Breast epithelium (tissue), 4 donors: ENCODE data around the gene HIBADH. TPM values are rescaled to one million over a fixed set of nuclear protein-coding genes. Genes with fewer than 3 reads are reported as not detected.

Experiments
- DNase-seq, 2 donors: peaks; one replicate each; pipeline ENCODE4 v3.0.0-alpha.2; 2019; ENCODE audit warnings: low spot score in 2 of 2
- H3K27ac ChIP-seq, 2 donors: fragments of 200-600 bp; sonication (generic) in 1 of 2; one replicate each; pipeline ENCODE4 v1.5.1; 2016 to 2019; ENCODE audit warnings: mild to moderate bottlenecking in 1 of 2
- H3K27me3 ChIP-seq, 2 donors: fragments of 200-600 bp; sonication (generic) in 1 of 2; one replicate each; pipeline versions ENCODE4 v1.5.1 to v1.6.0; 2017 to 2019; ENCODE audit warnings: control low read depth in 1 of 2, mild to moderate bottlenecking in 1 of 2
- H3K36me3 ChIP-seq: fragments of 200-600 bp; one replicate; pipeline ENCODE4 v1.5.1; 2019
- H3K4me1 ChIP-seq, 2 donors: fragments of 200-600 bp; sonication (generic); one replicate each; pipeline ENCODE4 v1.5.1; 2016 to 2019; ENCODE audit warnings: control low read depth in 1 of 2
- H3K4me3 ChIP-seq, 3 donors: fragments of 200-600 bp; sonication (generic); 1 replicate in 2 of 3; 2 replicates in 1 of 3; pipeline ENCODE4 v1.5.1; 2016 to 2019; ENCODE audit warnings: mild to moderate bottlenecking in 3 of 3, moderate library complexity in 2 of 3
- H3K9me3 ChIP-seq, 2 donors: fragments of 200-600 bp; sonication (generic) in 1 of 2; one replicate each; pipeline ENCODE4 v1.5.1; 2016 to 2019; ENCODE audit warnings: control low read depth in 1 of 2
- CTCF ChIP-seq, 3 donors: fragments of 450-650 bp; IDR thresholded peaks; one replicate each; pipeline ENCODE4 v1.5.1; 2016 to 2017; ENCODE audit warnings: antibody characterized with exemption in 3 of 3, mild to moderate bottlenecking in 3 of 3, moderate library complexity in 3 of 3
- POLR2A ChIP-seq: fragments of 450-650 bp; IDR thresholded peaks from one replicate; pipeline ENCODE4 v1.6.1; 2016; ENCODE audit warnings: antibody characterized with exemption, mild to moderate bottlenecking, moderate library complexity
- POLR2AphosphoS5 ChIP-seq, 3 donors: sonication (generic); formaldehyde crosslinking; IDR thresholded peaks; one replicate each; pipeline ENCODE4 v1.6.1; 2017; ENCODE audit warnings: antibody characterized with exemption in 3 of 3
- intact Hi-C: fragments of 100-400 bp; cut with DNase I; formaldehyde crosslinking; loops from one replicate; pipeline ENCODE4 v1.15.1; 2023; ENCODE audit warnings: low total_unique reads
- total RNA-seq, 3 donors: library from RNA; depleted of rRNA; stranded (reverse); fragments of >200 nt; gene quantifications; one replicate each; pipeline ENCODE4 v1.1.0, GENCODE V29; 2016

HIBADH gene
- total RNA-seq, 3 donors from 2014 or later: 50.5 to 80.1 (median 67.5) TPM

DNA sequence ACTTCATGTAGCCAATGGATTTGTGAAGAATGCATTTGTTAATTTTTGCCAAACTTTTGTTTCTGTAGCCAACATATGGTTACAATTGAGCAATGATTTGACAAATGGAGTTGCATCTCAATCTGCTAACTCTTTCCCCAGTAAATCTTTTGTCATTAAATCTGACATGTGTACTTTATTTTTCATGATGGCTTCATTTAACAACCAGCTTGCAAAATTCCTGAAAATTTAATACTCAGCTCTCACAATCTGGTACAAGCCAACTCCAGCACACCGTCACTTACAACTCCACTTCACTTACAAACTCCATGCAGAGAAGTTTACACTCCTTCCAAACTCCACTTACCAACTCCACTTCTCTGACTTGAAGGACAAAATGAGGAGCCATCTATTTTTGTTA lies 26.5 kb upstream of the HIBADH start:
- DNase-seq: no peak
- Histone ChIP-seq H3K36me3 (no peaks in the 10 kb centered on the region), H3K27ac (no peak overlapping the region), H3K9me3 (no peaks in the 10 kb centered on the region), H3K4me3 (no peak overlapping the region), H3K27me3 (no peaks in the 10 kb centered on the region), H3K4me1 (no peaks in the 10 kb centered on the region)
- intact Hi-C loops: no loop called here
- TF ChIP-seq POLR2AphosphoS5 (IDR thresholded peaks at IDR 0.05): no peak
- no peak for TF ChIP-seq POLR2A
- no peak for TF ChIP-seq CTCF (IDR thresholded peaks at IDR 0.05)

- TF ChIP-seq POLR2AphosphoS5 (IDR thresholded peaks at IDR 0.05): no peak
- TF ChIP-seq POLR2A: no peak
- TF ChIP-seq CTCF (IDR thresholded peaks at IDR 0.05): no peak
- no peaks in the 10 kb centered on the region for H3K36me3 ChIP-seq
- intact Hi-C loops: no loop called here
These were observed 26.0 kb upstream of the HIBADH start for GRCh38 chr7:27688646-27689045.

DNA sequence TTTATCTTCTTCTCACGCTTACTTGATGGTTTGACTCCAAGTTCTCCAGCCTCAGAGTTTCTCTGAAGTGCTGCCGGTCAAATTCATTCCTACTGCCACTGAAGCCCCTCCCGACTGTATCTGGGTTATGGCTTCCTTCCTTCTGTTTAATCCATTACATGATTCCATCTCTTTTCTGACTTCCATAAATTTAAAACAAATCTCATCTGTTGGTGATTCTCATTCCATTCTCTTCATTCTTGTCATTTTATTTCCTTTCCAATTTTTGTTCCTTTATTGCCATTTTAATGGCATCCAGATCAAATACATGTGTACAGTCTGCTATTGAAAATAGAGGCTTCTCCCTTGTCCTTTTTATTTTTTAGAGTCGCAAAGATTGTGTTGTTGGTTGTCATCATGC lies 25.4 kb upstream of the HIBADH start:
- H3K27me3 ChIP-seq: no peaks in the 10 kb centered on the region
- no peak for TF ChIP-seq POLR2A
- no peaks in the 10 kb centered on the region for H3K4me1 ChIP-seq
- no peaks in the 10 kb centered on the region for H3K9me3 ChIP-seq
- no peaks in the 10 kb centered on the region for H3K36me3 ChIP-seq
- intact Hi-C loops: no loop called here
- no peak overlapping the region for H3K27ac ChIP-seq
- DNase-seq: no peak
- no peak overlapping the region for H3K4me3 ChIP-seq

More at GRCh38 chr7:27688646-27689045, 26.0 kb upstream of the HIBADH start:
- no peak for DNase-seq
- H3K27me3 ChIP-seq: no peaks in the 10 kb centered on the region
- no peak overlapping the region for H3K4me3 ChIP-seq
- no peaks in the 10 kb centered on the region for H3K4me1 ChIP-seq
- no peak overlapping the region for H3K27ac ChIP-seq
- no peaks in the 10 kb centered on the region for H3K9me3 ChIP-seq

- intact Hi-C loops: no loop called here
- H3K9me3 ChIP-seq: no peaks in the 10 kb centered on the region
- no peaks in the 10 kb centered on the region for H3K27me3 ChIP-seq
- no peak for TF ChIP-seq CTCF (IDR thresholded peaks at IDR 0.05)
- TF ChIP-seq POLR2AphosphoS5 (IDR thresholded peaks at IDR 0.05): no peak
- H3K4me1 ChIP-seq: no peaks in the 10 kb centered on the region
- no peak overlapping the region for H3K27ac ChIP-seq
- H3K36me3 ChIP-seq: no peaks in the 10 kb centered on the region
- H3K4me3 ChIP-seq: no peak overlapping the region
- DNase-seq: no peak
These were observed 23.6 kb upstream of the HIBADH start for GRCh38 chr7:27686315-27686714.

DNA sequence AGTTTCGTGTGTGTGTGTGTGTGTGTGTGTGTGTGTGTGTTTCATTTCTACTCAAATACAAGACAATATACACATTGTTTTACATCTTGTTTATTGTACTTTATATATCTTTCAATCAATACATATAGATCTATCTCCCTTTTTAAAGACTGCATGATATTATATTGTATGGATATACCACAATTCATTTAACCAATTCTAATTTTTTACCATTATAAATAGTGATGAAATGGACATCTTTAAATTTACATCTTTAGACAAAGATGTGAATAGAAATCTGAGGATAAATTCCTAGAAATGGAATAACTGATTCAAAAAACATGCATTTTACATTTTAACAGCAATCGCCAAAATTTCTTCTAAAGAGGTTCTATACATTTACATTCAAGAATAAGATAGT lies 23.2 kb upstream of the HIBADH start:
- Histone ChIP-seq H3K9me3 (no peaks in the 10 kb centered on the region), H3K27me3 (no peaks in the 10 kb centered on the region), H3K4me1 (no peaks in the 10 kb centered on the region), H3K36me3 (no peaks in the 10 kb centered on the region), H3K27ac (no peak overlapping the region), H3K4me3 (no peak overlapping the region)
- intact Hi-C loops: no loop called here
- DNase-seq: no peak
- TF ChIP-seq CTCF (IDR thresholded peaks at IDR 0.05): no peak
- TF ChIP-seq POLR2AphosphoS5 (IDR thresholded peaks at IDR 0.05): no peak
- TF ChIP-seq POLR2A: no peak

- no peaks in the 10 kb centered on the region for H3K4me1 ChIP-seq
- TF ChIP-seq CTCF (IDR thresholded peaks at IDR 0.05) (no peak), POLR2A (no peak), POLR2AphosphoS5 (IDR thresholded peaks at IDR 0.05) (no peak)
- H3K27ac ChIP-seq: no peak overlapping the region
- DNase-seq: no peak
- H3K9me3 ChIP-seq: no peaks in the 10 kb centered on the region
- no peaks in the 10 kb centered on the region for H3K36me3 ChIP-seq
- intact Hi-C loops: no loop called here
- no peaks in the 10 kb centered on the region for H3K27me3 ChIP-seq
- H3K4me3 ChIP-seq: no peak overlapping the region
These were observed 22.5 kb upstream of the HIBADH start for GRCh38 chr7:27685209-27685608.
